ENCODE measurements around the gene PTPN21. TPM values are rescaled to one million over a fixed set of nuclear protein-coding genes. Genes with fewer than 3 reads are reported as not detected.

The PTPN21 gene
- total RNA-seq, 1 donor from 2014 or later: 0.31 TPM

DNA sequence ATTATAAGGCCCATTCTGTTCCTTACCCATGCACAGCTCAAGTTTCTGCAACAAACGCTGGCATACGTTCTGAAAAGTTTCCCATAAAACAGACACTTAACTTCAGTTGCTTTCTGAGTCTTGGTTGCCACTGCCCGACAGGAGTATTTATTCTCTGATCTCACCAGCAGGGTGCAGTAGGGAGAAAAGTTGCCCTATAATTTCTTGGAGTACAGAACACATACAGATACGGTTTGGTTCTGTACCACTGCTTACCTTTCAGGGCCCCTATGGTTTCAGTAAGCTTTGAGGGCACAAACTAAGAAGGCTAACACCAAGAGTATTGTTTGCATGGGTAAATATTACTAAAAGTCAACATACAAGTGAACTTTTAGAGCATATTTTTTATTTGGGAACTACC, 91.5 kb downstream of the PTPN21 start:
- Mint-ChIP-seq H3K4me3 (no peak overlapping the region), H3K4me1 (no peaks in the 10 kb centered on the region), H3K27ac (no peak overlapping the region), H3K27me3 (peaks cover 2% of the 10 kb centered on the region), H3K9me3 (no peaks in the 10 kb centered on the region), H3K36me3 (ENCODE audit: low read depth) (peaks cover 8% of the 10 kb centered on the region)
- no peak for ATAC-seq (ENCODE audit: low read depth)
- ChIA-PET CTCF (no interaction called here), POLR2A (no interaction called here)
- TF ChIP-seq, protein P1, sequence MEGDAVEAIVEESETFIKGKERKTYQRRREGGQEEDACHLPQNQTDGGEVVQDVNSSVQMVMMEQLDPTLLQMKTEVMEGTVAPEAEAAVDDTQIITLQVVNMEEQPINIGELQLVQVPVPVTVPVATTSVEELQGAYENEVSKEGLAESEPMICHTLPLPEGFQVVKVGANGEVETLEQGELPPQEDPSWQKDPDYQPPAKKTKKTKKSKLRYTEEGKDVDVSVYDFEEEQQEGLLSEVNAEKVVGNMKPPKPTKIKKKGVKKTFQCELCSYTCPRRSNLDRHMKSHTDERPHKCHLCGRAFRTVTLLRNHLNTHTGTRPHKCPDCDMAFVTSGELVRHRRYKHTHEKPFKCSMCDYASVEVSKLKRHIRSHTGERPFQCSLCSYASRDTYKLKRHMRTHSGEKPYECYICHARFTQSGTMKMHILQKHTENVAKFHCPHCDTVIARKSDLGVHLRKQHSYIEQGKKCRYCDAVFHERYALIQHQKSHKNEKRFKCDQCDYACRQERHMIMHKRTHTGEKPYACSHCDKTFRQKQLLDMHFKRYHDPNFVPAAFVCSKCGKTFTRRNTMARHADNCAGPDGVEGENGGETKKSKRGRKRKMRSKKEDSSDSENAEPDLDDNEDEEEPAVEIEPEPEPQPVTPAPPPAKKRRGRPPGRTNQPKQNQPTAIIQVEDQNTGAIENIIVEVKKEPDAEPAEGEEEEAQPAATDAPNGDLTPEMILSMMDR (IDR thresholded peaks at IDR 0.05): no peak
- intact Hi-C loops (cut with micrococcal nuclease): no loop called here
- DNase-seq: no peak

DNA sequence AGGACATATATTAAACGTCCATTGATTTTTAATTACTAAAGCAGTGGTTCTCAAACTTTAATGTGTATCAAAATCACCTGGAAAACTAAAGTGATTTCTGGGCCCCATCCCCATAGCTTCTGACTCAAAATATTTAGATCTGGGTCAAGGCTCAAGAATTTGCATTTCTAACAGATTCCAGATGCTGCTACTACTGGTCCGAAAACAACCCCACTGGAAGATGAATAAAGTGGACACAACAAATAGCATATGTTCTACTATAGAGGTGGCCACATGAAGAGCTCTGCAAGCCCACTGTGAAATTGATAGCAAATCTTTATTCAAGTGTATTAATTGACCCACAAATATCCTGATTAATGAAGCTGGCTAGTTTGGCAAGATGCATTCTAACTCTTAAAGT, 99.9 kb downstream of the PTPN21 start:
- TF ChIP-seq, protein P1 (IDR thresholded peaks at IDR 0.05): no peak
- ATAC-seq (ENCODE audit: low read depth) (no peak), DNase-seq (no peak)
- Mint-ChIP-seq H3K4me3 (no peak overlapping the region), H3K27ac (no peak overlapping the region), H3K4me1 (no peaks in the 10 kb centered on the region), H3K9me3 (peaks cover 9% of the 10 kb centered on the region), H3K36me3 (ENCODE audit: low read depth) (peaks cover 14% of the 10 kb centered on the region), H3K27me3 (no peaks in the 10 kb centered on the region)
- intact Hi-C loops (cut with micrococcal nuclease): no loop called here
- ChIA-PET CTCF (no interaction called here), POLR2A (no interaction called here)

DNA sequence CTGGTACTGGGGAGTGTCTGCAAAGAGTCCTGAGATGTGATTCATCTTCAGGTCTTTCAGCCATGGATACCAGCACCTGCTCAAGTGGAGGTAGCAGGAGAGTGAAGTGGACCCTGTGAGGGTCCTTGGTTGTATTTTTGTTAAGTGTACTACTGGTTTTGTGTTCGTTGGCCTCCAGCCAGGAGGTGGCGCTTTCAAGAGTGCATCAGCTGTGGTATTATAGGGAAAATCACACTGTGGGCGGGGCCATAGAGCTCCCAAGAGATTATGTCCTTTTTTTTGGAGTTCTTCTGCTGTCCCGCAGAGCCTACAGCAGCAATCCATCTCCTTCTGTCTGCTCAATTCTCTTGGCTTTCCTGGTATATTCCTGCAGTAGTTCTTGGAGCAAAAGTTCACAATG, 102.6 kb downstream of the PTPN21 start:
- DNase-seq (no peak), ATAC-seq (ENCODE audit: low read depth) (no peak)
- Mint-ChIP-seq H3K9me3 (peaks cover 9% of the 10 kb centered on the region), H3K4me3 (no peak overlapping the region), H3K36me3 (ENCODE audit: low read depth) (peaks cover 16% of the 10 kb centered on the region), H3K27me3 (no peaks in the 10 kb centered on the region), H3K4me1 (no peaks in the 10 kb centered on the region), H3K27ac (no peak overlapping the region)
- CTCF ChIA-PET: no interaction called here
- TF ChIP-seq, protein P1 (IDR thresholded peaks at IDR 0.05): no peak
- POLR2A ChIA-PET: no interaction called here
- intact Hi-C loops (cut with micrococcal nuclease): no loop called here

DNA sequence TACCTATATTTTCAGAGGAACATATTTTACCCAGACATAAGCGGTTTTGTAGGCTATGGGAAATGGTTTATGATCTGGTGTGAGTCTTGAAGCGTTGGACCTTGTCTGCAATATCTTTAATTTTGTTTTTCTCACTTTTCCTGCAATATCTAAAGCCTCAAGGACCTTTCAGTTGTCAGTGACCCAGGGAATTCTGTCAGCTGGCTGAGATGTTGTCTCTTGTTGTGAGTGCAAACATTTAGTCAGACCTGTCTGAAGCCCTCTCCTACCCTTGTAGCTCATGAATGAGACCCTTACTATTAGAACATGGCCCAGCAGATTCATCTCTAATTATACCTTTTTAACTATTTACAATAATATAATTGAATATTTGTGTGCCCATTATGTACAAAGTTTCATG, 115.7 kb downstream of the PTPN21 start:
- ChIA-PET POLR2A (no interaction called here), CTCF (no interaction called here)
- peaks cover 2% of the 10 kb centered on the region for H3K36me3 Mint-ChIP-seq (ENCODE audit: low read depth)
- no peak overlapping the region for H3K27ac Mint-ChIP-seq
- no peak overlapping the region for H3K4me3 Mint-ChIP-seq
- ATAC-seq (ENCODE audit: low read depth) (no peak), DNase-seq (no peak)
- intact Hi-C loops (cut with micrococcal nuclease): no loop called here
- H3K27me3 Mint-ChIP-seq: no peaks in the 10 kb centered on the region
- H3K4me1 Mint-ChIP-seq: no peaks in the 10 kb centered on the region
- H3K9me3 Mint-ChIP-seq: no peaks in the 10 kb centered on the region
- TF ChIP-seq, protein P1 (IDR thresholded peaks at IDR 0.05): no peak

DNA sequence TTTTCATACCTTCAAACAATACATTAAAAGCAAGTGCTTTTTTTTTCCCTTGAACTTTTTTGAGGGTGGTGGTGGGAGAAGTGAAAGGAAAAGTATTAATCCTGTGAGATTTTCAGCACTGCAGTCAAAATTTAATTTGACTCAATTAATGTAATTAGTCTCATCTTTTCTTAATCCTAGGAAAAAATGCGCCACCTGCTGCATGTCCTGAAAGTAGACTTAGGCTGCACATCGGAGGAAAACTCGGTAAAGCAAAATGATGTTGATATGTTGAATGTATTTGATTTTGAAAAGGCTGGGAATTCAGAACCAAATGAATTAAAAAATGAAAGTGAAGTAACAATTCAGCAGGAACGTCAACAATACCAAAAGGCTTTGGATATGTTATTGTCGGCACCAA, 117.1 kb downstream of the PTPN21 start:
- TF ChIP-seq, protein P1 (IDR thresholded peaks at IDR 0.05): no peak
- DNase-seq: no peak
- no peak for ATAC-seq (ENCODE audit: low read depth)
- Mint-ChIP-seq H3K36me3 (ENCODE audit: low read depth) (peaks cover 2% of the 10 kb centered on the region), H3K27ac (no peak overlapping the region), H3K9me3 (no peaks in the 10 kb centered on the region), H3K4me3 (no peak overlapping the region), H3K27me3 (no peaks in the 10 kb centered on the region), H3K4me1 (no peaks in the 10 kb centered on the region)
- POLR2A ChIA-PET: no interaction called here
- intact Hi-C loops (cut with micrococcal nuclease): no loop called here
- CTCF ChIA-PET: interaction anchor here (1.0 kb wide), 1 partner anchor 248 kb away, joined by 4 read pairs; no protein-coding TSS in a partner anchor

Data from activated B cell treated with CpG ODN at 0.5 μM for 24 hours (primary cell).